NCI-H2029 treated with DMSO at 0.1 percent for 48 hours (cell line): ENCODE measurements around the gene IFNAR1.
"Not testable (repeated sequence)": the region's sequence is repeated elsewhere in the genome, so short reads cannot be mapped to it uniquely, and the experiment has no call there.

Experiments used
- DNase-seq: peaks from one replicate; lab custom pipeline; 2025; lab: John Stamatoyannopoulos, UW

IFNAR1 gene

DNA sequence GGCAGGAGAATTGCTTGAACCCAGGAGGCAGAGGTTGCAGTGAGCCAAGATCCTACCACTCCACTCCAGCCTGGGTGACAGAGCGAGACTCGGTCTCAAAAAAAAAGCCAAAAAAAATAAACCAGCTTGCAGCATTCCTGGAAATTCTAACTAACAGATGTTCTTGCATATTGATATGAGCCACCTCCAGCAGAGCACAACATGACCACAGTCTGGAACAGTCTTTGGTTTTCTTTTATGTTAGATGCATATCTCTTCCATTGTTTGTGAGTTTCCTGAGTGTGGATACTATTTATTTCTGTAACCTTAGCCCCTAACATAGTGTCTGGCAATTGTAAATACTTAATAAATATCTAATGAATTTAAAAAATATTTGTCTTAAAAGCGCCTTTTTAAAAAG is 23.9 kb downstream of the IFNAR1 start:
- DNase-seq: no peak

- DNase-seq: no peak
Measured at GRCh38 chr21:33350676-33351075, 25.9 kb downstream of the IFNAR1 start.

- DNase-seq: no peak
Measured at GRCh38 chr21:33355355-33355754, 30.6 kb downstream of the IFNAR1 start.

DNA sequence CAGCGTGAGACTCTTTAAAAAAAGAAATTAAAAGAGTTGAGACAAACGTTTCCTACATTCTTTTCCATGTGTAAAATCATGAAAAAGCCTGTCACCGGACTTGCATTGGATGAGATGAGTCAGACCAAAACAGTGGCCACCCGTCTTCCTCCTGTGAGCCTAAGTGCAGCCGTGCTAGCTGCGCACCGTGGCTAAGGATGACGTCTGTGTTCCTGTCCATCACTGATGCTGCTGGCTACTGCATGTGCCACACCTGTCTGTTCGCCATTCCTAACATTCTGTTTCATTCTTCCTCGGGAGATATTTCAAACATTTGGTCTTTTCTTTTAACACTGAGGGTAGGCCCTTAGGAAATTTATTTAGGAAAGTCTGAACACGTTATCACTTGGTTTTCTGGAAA is 31.2 kb downstream of the IFNAR1 start:
- DNase-seq: no peak

GRCh38 chr21:33357177-33357576 is 32.4 kb downstream of the IFNAR1 start:
- DNase-seq: no peak

- no peak for DNase-seq
Measured at GRCh38 chr21:33359446-33359845, 34.7 kb downstream of the IFNAR1 start.

DNA sequence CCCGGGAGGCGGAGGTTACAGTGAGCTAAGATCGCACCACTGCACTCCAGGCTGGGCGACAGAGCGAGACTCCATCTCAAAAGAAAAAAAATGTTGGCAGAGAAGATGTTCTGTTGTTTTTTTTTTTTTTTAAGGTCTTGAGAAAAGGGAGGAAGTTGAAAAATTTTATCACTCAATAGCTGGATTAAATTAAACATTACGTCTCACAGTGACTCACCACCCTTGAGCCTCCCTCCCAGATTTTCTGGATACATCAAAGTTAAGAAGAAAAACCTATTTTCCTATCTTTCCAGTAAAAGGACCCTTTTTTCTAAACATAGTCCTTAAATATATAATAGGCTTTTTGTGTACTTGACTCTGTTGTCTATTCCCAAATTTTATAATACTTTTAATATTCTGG is 35.5 kb downstream of the IFNAR1 start:
- no peak for DNase-seq

DNA sequence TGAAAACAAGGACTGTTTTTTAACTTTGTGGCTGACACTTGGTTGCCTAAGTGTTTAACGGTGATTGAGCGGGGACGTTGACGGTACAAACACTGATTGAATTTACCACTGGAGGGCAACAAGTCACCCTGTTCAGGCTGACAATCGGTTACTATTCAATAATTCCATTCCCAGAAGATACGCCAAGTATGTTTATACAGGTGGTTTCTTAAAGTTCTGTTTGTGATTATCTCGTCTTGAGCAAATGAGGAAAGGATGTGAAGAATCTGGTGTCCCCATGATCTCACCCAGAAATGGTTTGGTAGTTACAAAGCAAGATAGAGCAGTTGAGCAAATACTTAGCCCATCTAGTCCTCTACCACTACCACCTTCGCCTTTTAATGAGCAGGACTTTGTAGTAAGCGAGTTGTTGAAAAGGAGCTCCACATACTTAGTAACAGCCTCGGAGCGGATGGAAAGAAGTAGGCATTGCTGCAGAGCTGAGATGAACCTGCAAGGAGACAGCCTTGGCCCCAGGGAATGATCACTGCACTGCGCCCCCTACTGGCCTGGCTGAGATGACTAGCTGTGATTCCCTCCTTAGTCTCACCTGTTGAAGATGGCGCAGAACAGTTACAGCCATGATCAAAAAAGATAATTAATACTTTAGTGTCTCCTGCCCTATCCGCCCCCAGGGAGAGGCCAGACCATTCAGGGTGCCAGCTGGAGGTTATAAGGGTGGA is 36.3 kb downstream of the IFNAR1 start:
- DNase-seq: peak; percentile 86

GRCh38 chr21:33362044-33362555 is 37.3 kb downstream of the IFNAR1 start:
- peak; percentile 76 for DNase-seq

DNA sequence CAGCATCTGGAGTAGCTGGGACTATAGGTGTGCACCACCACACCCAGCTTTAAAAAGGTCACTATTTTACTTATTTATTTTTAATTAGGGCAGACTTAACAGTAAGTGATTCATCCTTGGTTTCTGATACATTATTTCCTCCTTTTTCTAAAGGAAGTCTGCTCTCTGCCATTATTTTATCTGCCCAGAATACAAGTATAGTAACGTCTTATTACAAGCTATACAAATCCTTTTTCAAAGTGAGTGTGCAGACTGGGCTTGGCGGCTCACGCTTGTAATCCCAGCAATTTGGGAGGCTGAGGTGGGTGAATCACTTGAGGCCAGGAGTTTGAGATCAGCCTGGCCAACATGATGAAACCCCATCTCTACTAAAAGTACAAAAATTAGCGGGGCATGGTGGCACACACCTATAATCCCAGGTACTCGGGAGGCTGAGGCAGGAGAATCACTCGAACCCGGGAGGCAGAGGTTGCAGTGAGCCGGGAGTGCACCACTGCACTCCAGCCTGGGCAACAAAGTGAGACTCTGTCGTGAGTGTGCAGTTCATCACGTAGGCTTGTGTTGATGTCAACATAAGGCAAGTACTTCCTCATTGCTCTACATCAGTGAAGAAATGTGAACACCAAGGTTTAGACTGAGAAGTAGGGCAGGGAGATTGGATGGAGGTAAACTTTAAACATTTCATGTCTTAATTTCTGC is 39.3 kb downstream of the IFNAR1 start:
- not testable (repeated sequence) for DNase-seq

GRCh38 chr21:33364830-33365229 is 40.1 kb downstream of the IFNAR1 start:
- DNase-seq: no peak

DNA sequence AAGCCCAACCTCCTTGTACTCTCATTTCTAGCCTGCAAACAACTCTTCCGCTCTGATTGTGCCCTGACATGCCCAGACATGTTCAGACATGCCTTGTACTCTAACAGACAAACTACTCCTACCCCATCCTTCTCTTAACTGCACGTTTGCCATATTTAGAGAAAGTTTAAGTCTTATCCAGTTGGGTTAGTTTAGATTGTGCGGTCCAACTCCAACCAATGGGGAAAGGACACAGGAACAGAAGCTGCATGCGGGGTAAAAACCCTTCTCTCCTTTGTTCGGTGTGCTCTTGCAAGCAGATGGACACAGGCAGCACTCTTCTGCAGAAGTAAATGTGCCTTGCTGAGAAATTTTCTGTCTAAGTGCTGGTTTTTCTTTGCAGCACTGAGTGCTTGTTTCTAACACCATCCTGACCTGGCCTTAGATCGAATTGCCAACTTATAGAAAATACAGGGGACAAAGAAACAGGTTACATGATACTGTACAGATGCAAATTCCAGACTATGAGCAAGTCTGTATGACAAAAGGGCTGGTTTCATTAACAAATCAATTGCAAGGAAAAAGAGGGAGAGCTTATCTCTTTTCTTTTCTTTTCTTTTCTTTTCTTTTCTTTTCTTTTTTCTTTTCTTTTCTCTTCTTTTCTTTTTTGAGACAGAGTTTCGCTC is 42.7 kb downstream of the IFNAR1 start:
- DNase-seq: no peak

GRCh38 chr21:33368124-33368523 is 43.4 kb downstream of the IFNAR1 start:
- no peak for DNase-seq

DNA sequence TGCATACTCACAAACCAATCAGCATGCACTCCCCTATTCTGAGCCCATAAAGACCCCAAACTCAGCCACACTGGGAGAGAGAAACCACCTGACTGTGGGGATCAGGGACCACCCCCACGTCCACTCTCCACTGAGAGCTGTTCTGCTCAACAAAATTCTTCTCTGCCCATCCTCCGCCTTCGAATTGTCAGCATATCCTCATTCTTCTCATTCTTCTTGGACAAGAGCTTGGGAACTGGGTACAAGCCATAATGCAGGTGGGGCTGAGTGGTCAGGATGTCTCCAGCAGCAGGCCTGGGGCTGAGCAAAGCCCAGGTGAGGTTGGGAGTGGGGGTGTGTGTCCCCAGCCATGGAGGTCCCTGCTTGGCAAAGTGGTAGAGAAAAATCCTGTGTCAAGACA is 43.8 kb downstream of the IFNAR1 start:
- no peak for DNase-seq

DNA sequence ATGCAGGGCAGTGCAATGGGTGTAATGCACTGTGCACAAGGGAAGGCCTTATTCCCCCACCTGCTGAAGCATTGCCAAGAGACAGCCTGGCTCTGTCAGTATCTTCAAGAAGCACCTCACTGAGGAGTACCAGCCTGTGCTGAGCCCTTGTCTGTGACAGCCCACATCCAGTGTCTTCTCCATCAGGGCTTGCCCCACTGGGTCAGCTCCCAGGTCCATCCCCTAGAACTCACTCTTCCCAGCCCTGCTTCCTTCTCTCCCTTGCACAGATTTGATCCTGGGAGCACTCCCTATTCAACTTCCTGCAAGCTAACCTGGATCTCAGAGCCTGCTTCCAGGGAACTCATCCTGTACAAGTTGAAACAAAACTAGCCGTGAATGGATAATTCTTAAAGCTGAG is 44.8 kb downstream of the IFNAR1 start:
- DNase-seq: no peak

- DNase-seq: no peak
Measured at GRCh38 chr21:33370305-33370704, 45.5 kb downstream of the IFNAR1 start.

GRCh38 chr21:33371366-33371765 is 46.6 kb downstream of the IFNAR1 start:
- no peak for DNase-seq

- no peak for DNase-seq
Measured at GRCh38 chr21:33372582-33372981, 47.8 kb downstream of the IFNAR1 start.

- no peak for DNase-seq
Measured at GRCh38 chr21:33373451-33373850, 48.7 kb downstream of the IFNAR1 start.

GRCh38 chr21:33374080-33374449 is 49.3 kb downstream of the IFNAR1 start:
- DNase-seq: no peak

GRCh38 chr21:33374450-33375096 is 49.8 kb downstream of the IFNAR1 start:
- DNase-seq: no peak

- no peak for DNase-seq
Measured at GRCh38 chr21:33375101-33375644, 50.4 kb downstream of the IFNAR1 start.
